ENCODE data around the gene ERP27. TPM values are rescaled to one million over a fixed set of nuclear protein-coding genes. Genes with fewer than 3 reads are reported as not detected.

Gene ERP27
- total RNA-seq, 2 experiments from 2014 or later = 1.7 to 2.0 TPM

DNA sequence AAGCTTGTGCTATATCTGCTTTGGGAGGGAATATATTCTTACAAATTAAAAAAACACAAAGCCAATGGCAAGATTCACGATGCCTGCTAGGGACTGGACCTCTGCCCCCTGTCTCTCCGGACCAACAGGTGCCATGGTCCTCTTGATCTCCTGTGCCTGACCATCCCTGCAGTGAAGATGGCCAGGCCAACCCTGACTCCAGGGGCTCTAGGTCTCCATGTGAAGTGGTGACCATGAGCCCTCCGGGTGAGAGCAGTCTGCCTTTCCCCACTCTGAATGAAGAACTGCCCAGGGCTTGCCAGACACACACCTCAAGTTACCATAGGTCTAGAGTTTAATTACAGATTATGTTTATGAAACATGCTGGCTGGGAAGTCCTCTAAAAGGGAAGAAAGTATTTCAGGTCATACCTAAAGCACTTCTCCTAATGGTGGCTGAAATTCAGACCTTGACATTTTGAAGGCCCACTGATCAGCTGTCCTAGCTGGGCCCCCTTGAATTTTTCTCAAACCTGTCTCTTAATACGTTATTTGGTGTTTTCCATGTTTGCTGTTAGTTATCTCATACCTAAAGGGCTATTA is 21.7 kb upstream of the ERP27 start:
- peaks cover 47% of the 10 kb centered on the region for H3K4me1 Mint-ChIP-seq
- DNase-seq = no peak
- H3K27ac Mint-ChIP-seq = peak overlapping the region; percentile 99

DNA sequence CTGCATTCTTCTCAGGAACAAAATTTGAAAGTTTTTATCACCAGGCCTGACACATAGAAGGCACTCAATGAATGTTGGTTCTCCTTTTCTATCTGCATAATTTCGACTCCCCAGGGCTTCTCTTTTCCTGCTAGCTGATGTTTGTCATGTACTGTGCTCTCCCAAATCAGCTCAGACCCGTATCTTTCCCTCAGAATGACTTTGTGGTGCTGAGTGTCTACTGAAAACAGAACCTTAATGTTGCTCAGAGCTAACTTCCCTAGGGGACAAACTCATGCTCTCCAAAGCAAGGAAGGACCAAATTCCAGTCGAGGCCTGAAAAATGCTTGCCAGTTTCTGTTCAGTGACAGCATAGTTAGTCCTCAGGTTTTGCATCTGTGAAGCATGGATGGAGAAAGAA is 21.1 kb upstream of the ERP27 start:
- ChIA-PET POLR2A (interaction anchor here (0.6 to 1.6 kb wide), 4 partner anchors 9 to 186 kb away, joined by 3 to 4 read pairs (median 4); no protein-coding TSS in a partner anchor), CTCF (interaction anchor here (0.7 to 4.9 kb wide), 10 partner anchors 13 to 271 kb away, joined by 3 to 27 read pairs (median 3); partner anchors contain the start of gene PDE6H)
- no peak for ATAC-seq
- H3K36me3 Mint-ChIP-seq (ENCODE audit: low read depth) = peaks cover 38% of the 10 kb centered on the region
- no peak for DNase-seq
- H3K9me3 Mint-ChIP-seq (ENCODE audit: low read depth) = no peaks in the 10 kb centered on the region
- H3K27ac Mint-ChIP-seq = peak overlapping the region; percentile 99
- peak overlapping the region; percentile 96 for H3K4me3 Mint-ChIP-seq
- H3K27me3 Mint-ChIP-seq = no peaks in the 10 kb centered on the region
- H3K4me1 Mint-ChIP-seq = peaks cover 46% of the 10 kb centered on the region
- intact Hi-C loops (cut with DNase I, micrococcal nuclease) = loop anchor here in 1 of 2 experiments (1.0 kb wide), 1 partner anchor 20 kb away; no protein-coding TSS in a partner anchor

More for the DNA sequence above, 21.7 kb upstream of the ERP27 start:
- Mint-ChIP-seq H3K27me3 (no peaks in the 10 kb centered on the region), H3K9me3 (ENCODE audit: low read depth) (no peaks in the 10 kb centered on the region), H3K4me3 (peak overlapping the region; percentile 96), H3K36me3 (ENCODE audit: low read depth) (peaks cover 35% of the 10 kb centered on the region)
- CTCF ChIA-PET = interaction anchor here (0.6 to 4.9 kb wide), 7 partner anchors 13 to 271 kb away, joined by 3 to 27 read pairs (median 5); no protein-coding TSS in a partner anchor
- intact Hi-C loops (cut with DNase I, micrococcal nuclease) = loop anchor here (1.0 to 5.0 kb wide), 8 partner anchors 21 to 703 kb away; partner anchors contain the start of genes ATF7IP (in 1 of the 2), C12orf60 (in 1 of the 2) and WBP11 (in 1 of the 2)
- POLR2A ChIA-PET = interaction anchor here (0.6 to 0.9 kb wide), 2 partner anchors 12 to 186 kb away, joined by 3 to 4 read pairs; no protein-coding TSS in a partner anchor
- ATAC-seq = no peak

GRCh38 chr12:14959126-14959440 is 20.7 kb upstream of the ERP27 start:
- peak overlapping the region; percentile 96 for H3K4me3 Mint-ChIP-seq
- intact Hi-C loops (cut with DNase I, micrococcal nuclease) = loop anchor here in 1 of 2 experiments (1.0 kb wide), 1 partner anchor 20 kb away; no protein-coding TSS in a partner anchor
- POLR2A ChIA-PET = interaction anchor here (0.7 to 1.6 kb wide), 2 partner anchors 9 to 11 kb away, joined by 3 to 4 read pairs; no protein-coding TSS in a partner anchor
- H3K27ac Mint-ChIP-seq = peak overlapping the region; percentile 99
- DNase-seq (peak; percentile 56), ATAC-seq (peak; percentile 1)
- CTCF ChIA-PET = interaction anchor here (0.7 to 4.9 kb wide), 9 partner anchors 12 to 271 kb away, joined by 3 to 27 read pairs (median 3); partner anchors contain the start of gene PDE6H
- H3K9me3 Mint-ChIP-seq (ENCODE audit: low read depth) = no peaks in the 10 kb centered on the region
- H3K27me3 Mint-ChIP-seq = no peaks in the 10 kb centered on the region
- H3K36me3 Mint-ChIP-seq (ENCODE audit: low read depth) = peaks cover 41% of the 10 kb centered on the region
- H3K4me1 Mint-ChIP-seq = peaks cover 46% of the 10 kb centered on the region

GRCh38 chr12:14958361-14959125 is 20.2 kb upstream of the ERP27 start:
- H3K4me1 Mint-ChIP-seq = peaks cover 46% of the 10 kb centered on the region
- DNase-seq = no peak
- H3K27ac Mint-ChIP-seq = peak overlapping the region; percentile 99
- ATAC-seq = peak; percentile 13
- peaks cover 43% of the 10 kb centered on the region for H3K36me3 Mint-ChIP-seq (ENCODE audit: low read depth)
- ChIA-PET CTCF (interaction anchor here (0.8 to 4.9 kb wide), 8 partner anchors 8 to 114 kb away, joined by 3 to 27 read pairs (median 3); partner anchors contain the start of gene PDE6H), POLR2A (interaction anchor here (0.7 to 1.6 kb wide), 2 partner anchors 8 to 10 kb away, joined by 3 to 4 read pairs; no protein-coding TSS in a partner anchor)
- no peaks in the 10 kb centered on the region for H3K27me3 Mint-ChIP-seq
- H3K9me3 Mint-ChIP-seq (ENCODE audit: low read depth) = no peaks in the 10 kb centered on the region
- H3K4me3 Mint-ChIP-seq = peak overlapping the region; percentile 96
- intact Hi-C loops (cut with DNase I, micrococcal nuclease) = loop anchor here in 1 of 2 experiments (1.0 kb wide), 1 partner anchor 19 kb away; no protein-coding TSS in a partner anchor

- peaks cover 47% of the 10 kb centered on the region for H3K4me1 Mint-ChIP-seq
- peaks cover 45% of the 10 kb centered on the region for H3K36me3 Mint-ChIP-seq (ENCODE audit: low read depth)
- no peak for ATAC-seq
- H3K27ac Mint-ChIP-seq = peak overlapping the region; percentile 99
- no peak for DNase-seq
- H3K4me3 Mint-ChIP-seq = peak overlapping the region; percentile 96
- no peaks in the 10 kb centered on the region for H3K9me3 Mint-ChIP-seq (ENCODE audit: low read depth)
- intact Hi-C loops (cut with DNase I, micrococcal nuclease) = no loop called here
- H3K27me3 Mint-ChIP-seq = no peaks in the 10 kb centered on the region
- CTCF ChIA-PET = interaction anchor here (0.7 to 4.9 kb wide), 4 partner anchors 9 to 431 kb away, joined by 3 to 27 read pairs (median 3); no protein-coding TSS in a partner anchor
- POLR2A ChIA-PET = interaction anchor here (0.6 kb wide), 1 partner anchor 562 kb away, joined by 3 read pairs; no protein-coding TSS in a partner anchor
Measured at GRCh38 chr12:14957551-14958168, 19.3 kb upstream of the ERP27 start.

DNA sequence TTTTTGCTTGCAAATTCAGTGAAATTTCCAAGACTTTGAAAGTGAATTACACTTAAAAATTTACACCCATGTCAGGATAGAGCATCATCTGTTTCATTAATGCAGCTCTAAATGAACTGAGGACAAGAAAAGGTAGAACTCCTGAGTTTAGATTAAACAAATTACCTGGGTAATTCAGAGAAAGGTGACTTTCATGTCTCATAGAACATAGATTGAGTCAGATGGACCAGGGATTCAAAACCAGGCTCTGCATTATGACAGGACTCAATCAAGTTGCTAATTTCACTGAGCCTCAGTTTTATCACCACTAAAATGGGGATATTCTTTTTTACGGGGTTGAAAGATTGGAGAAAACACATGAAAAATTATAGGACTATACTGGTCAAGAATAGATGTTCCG is 18.6 kb upstream of the ERP27 start:
- peak overlapping the region; percentile 99 for H3K27ac Mint-ChIP-seq

DNA sequence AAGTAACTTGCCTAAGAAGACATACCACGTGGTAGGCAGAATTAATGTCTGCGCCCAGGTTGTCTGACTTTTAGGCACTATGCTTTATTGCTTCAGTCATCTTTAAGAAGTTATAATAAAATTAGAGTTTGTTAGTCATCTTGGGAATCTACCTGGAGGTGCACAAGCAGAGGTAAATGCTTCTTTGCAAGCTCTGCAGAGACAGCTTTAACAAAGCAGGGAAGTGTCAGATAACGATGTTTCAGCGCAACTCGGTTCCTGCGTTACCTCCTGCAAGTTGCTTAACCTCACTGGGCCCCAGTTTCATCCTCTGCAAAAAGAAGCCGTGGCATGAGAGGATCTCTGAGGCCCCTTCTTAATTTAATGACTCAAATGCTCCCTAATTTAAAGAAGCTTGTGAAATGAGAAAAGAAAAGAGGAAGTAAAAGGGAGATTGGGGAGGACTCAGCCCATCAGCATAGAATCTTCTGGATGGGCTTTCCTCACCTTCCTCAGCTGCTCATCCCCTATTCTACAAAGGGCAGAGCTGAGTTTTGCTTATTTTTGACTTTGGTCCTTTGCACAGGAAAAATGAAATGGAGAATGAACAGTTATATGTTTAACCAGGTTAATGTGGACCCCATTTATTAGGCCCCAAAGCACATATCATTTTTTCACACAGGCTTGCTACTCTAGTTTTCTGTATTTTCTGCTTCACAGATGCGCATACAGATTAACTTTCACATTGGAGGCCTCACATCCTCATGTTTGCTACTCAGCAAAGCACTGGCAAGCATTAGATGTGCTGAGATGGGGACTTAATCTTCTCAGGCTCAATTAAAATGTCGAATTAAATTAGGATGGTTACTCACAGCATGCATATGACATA is 17.9 kb upstream of the ERP27 start:
- DNase-seq = peak; percentile 68
- no peaks in the 10 kb centered on the region for H3K9me3 Mint-ChIP-seq (ENCODE audit: low read depth)
- H3K4me3 Mint-ChIP-seq = peak overlapping the region; percentile 96
- H3K27me3 Mint-ChIP-seq = no peaks in the 10 kb centered on the region
- POLR2A ChIA-PET = interaction anchor here (0.6 to 1.4 kb wide), 3 partner anchors 12 to 186 kb away, joined by 4 to 6 read pairs (median 4); a partner anchor contains a TSS
- peak; percentile 31 for ATAC-seq
- CTCF ChIA-PET = interaction anchor here (0.8 to 4.9 kb wide), 4 partner anchors 10 to 39 kb away, joined by 3 to 27 read pairs (median 3); no protein-coding TSS in a partner anchor
- peak overlapping the region; percentile 99 for H3K27ac Mint-ChIP-seq
- H3K36me3 Mint-ChIP-seq (ENCODE audit: low read depth) = peaks cover 56% of the 10 kb centered on the region
- H3K4me1 Mint-ChIP-seq = peaks cover 61% of the 10 kb centered on the region
- intact Hi-C loops (cut with DNase I, micrococcal nuclease) = loop anchor here (1.0 kb wide), 2 partner anchors 8 to 46 kb away; no protein-coding TSS in a partner anchor

More for the DNA sequence above, 18.6 kb upstream of the ERP27 start:
- DNase-seq (no peak), ATAC-seq (no peak)
- Mint-ChIP-seq H3K36me3 (ENCODE audit: low read depth) (peaks cover 51% of the 10 kb centered on the region), H3K27me3 (no peaks in the 10 kb centered on the region), H3K9me3 (ENCODE audit: low read depth) (no peaks in the 10 kb centered on the region), H3K4me1 (peaks cover 54% of the 10 kb centered on the region), H3K4me3 (peak overlapping the region; percentile 96)
- intact Hi-C loops (cut with DNase I, micrococcal nuclease) = loop anchor here (1.0 kb wide), 2 partner anchors 9 to 47 kb away; no protein-coding TSS in a partner anchor
- ChIA-PET CTCF (interaction anchor here (0.7 to 4.9 kb wide), 4 partner anchors 10 to 39 kb away, joined by 3 to 27 read pairs (median 3); no protein-coding TSS in a partner anchor), POLR2A (interaction anchor here (0.6 to 1.4 kb wide), 4 partner anchors 11 to 561 kb away, joined by 3 to 6 read pairs (median 4); a partner anchor contains a TSS)

DNA sequence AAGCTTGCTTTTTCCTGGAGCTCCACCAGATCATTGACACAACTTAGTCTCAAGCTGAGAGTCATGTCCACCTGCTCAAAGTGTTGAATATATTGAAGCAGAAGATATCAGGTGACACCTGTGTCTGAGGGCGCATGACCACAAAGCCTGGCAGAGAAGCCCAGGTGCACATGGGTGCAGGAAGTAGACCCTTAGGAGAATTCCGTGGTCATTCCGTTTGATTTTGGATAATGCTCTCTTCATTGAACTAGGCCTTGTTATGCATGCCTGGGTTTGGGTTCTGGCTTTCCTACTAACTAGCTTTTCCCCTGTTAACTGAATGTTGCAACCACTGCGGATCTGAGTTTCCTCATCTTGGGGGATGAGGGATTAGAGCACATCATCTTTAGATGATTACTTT is 15.9 kb upstream of the ERP27 start:
- Mint-ChIP-seq H3K4me1 (peaks cover 75% of the 10 kb centered on the region), H3K27me3 (no peaks in the 10 kb centered on the region), H3K4me3 (peak overlapping the region; percentile 96), H3K36me3 (ENCODE audit: low read depth) (peaks cover 60% of the 10 kb centered on the region), H3K27ac (peak overlapping the region; percentile 96), H3K9me3 (ENCODE audit: low read depth) (no peaks in the 10 kb centered on the region)
- intact Hi-C loops (cut with DNase I, micrococcal nuclease) = loop anchor here in 1 of 2 experiments (5.0 kb wide), 2 partner anchors 562 to 608 kb away; no protein-coding TSS in a partner anchor
- DNase-seq (peak; percentile 35), ATAC-seq (no peak)
- POLR2A ChIA-PET = no interaction called here
- CTCF ChIA-PET = interaction anchor here (2.3 kb wide), 1 partner anchor 23 kb away, joined by 6 read pairs; no protein-coding TSS in a partner anchor

- CTCF ChIA-PET = interaction anchor here (1.0 to 2.3 kb wide), 2 partner anchors 22 to 27 kb away, joined by 4 to 6 read pairs; no protein-coding TSS in a partner anchor
- intact Hi-C loops (cut with DNase I, micrococcal nuclease) = loop anchor here (2.0 to 5.0 kb wide), 6 partner anchors 41 to 609 kb away; partner anchors contain the start of genes C12orf60 (in 1 of the 2) and WBP11 (in 1 of the 2)
- POLR2A ChIA-PET = no interaction called here
- H3K27ac Mint-ChIP-seq = peak overlapping the region; percentile 96
- ATAC-seq = no peak
- no peaks in the 10 kb centered on the region for H3K9me3 Mint-ChIP-seq (ENCODE audit: low read depth)
- no peak for DNase-seq
- peak overlapping the region; percentile 96 for H3K4me3 Mint-ChIP-seq
- no peaks in the 10 kb centered on the region for H3K27me3 Mint-ChIP-seq
- peaks cover 60% of the 10 kb centered on the region for H3K36me3 Mint-ChIP-seq (ENCODE audit: low read depth)
- peaks cover 79% of the 10 kb centered on the region for H3K4me1 Mint-ChIP-seq
Measured at GRCh38 chr12:14953752-14954151, 15.4 kb upstream of the ERP27 start.
